Measurements from ENCODE around the gene RGS7.

DNA sequence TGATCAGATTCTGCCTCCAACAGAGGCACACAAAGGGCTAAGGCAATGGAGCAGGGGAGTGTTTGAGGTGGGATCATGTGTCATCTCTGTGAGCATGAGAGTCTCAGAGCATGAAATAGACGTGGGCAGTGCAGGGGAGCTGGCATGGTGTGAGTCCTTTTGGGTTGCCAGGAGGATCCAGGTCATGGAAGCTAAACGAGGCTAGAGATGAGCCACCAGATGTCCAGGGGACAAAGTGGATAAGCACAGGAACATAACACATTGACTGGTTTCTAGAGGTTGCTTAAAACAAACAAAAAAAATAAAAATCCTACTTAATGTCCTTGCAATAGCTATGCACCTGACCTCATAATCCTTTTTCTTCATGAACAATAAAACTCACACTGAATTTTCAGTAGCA, 490.3 kb downstream of the RGS7 start:
- TF ChIP-seq EZH2phosphoT487 (IDR thresholded peaks at IDR 0.05; ENCODE audit: insufficient read depth, low read depth) (no peak), EZH2 (IDR thresholded peaks at IDR 0.05; ENCODE audit: insufficient read depth, poor library complexity, severe bottlenecking) (no peak)

Data from GM23248 (cell line).